ENCODE data around the gene IFNW1. TPM values are rescaled to one million over a fixed set of nuclear protein-coding genes. Genes with fewer than 3 reads are reported as not detected.

The IFNW1 gene
- total and polyA plus RNA-seq, 10 of the 15 experiments (the other 5 are each of a cell fraction or from before 2014, with no cell fraction given): 0.06 to 0.11 (median 0.09) TPM; not detected in 7

- no peak for DNase-seq (ENCODE audit: low read depth, low spot score)
- no peak overlapping the region for H3K4me2 ChIP-seq (ENCODE audit: control insufficient read depth, insufficient read depth)
- SMC1A ChIA-PET (ENCODE audit: uncharacterized antibody, unreplicated experiment): interaction anchor here (0.7 to 3.3 kb wide), 8 partner anchors 8 to 419 kb away, joined by 3 to 11 read pairs (median 3); no protein-coding TSS in a partner anchor
- H3K4me1 ChIP-seq (ENCODE audit: control insufficient read depth, insufficient read depth, low read length): no peaks in the 10 kb centered on the region
- TF ChIP-seq ZZZ3 (IDR thresholded peaks at IDR 0.05; ENCODE audit: control insufficient read depth, insufficient read length, low read depth): no peak
- TF ChIP-seq SPI1 (IDR thresholded peaks at IDR 0.05; ENCODE audit: borderline replicate concordance, insufficient read depth, low read depth, low read length): 0 out of 2 replicates have a peak, but pooled peaks have one; percentile 13
- no peaks in the 10 kb centered on the region for H3K79me2 ChIP-seq (ENCODE audit: control insufficient read depth, insufficient read depth, low read length)
- 0% methylated on average over 1 of the region's 1 CpG for WGBS (ENCODE audit: insufficient coverage, insufficient replicate concordance, low lambda C conversion rate, missing lambda C conversion rate)
- no peak overlapping the region for H3K27ac ChIP-seq (ENCODE audit: control insufficient read depth, insufficient read depth)
- no TSS peak for BruUV-seq (replicated peaks)
- no peak for ATAC-seq
- H3K9ac ChIP-seq (ENCODE audit: control insufficient read depth, insufficient read depth, low read length): no peak overlapping the region
- RAD21 ChIA-PET (ENCODE audit: unreplicated experiment): interaction anchor here (0.8 to 2.4 kb wide), 5 partner anchors 8 to 1177 kb away, joined by 3 to 10 read pairs (median 5); no protein-coding TSS in a partner anchor
- no peaks in the 10 kb centered on the region for H3K27me3 ChIP-seq (replicated peaks in 1 of 2; ENCODE audit: control insufficient read depth in 2 of 2, insufficient read depth in 2 of 2, low read length in 1 of 2)
- POLR2A ChIA-PET: no interaction called here
- no peaks in the 10 kb centered on the region for H3K36me3 ChIP-seq (ENCODE audit: control insufficient read depth in 2 of 2, insufficient read depth in 2 of 2, low read length in 1 of 2)
- intact Hi-C loops (cut with micrococcal nuclease; ENCODE audit: unreplicated experiment): no loop called here
- FAIRE-seq: no peak
- no peak overlapping the region for H2AFZ ChIP-seq (ENCODE audit: control insufficient read depth, low read depth, low read length)
- in situ Hi-C loops (cut with MboI): loop anchor here (25.0 kb wide), 2 partner anchors 217 to 742 kb away; no protein-coding TSS in a partner anchor
- H4K20me1 ChIP-seq (ENCODE audit: control insufficient read depth, insufficient read depth): no peaks in the 10 kb centered on the region
- CTCF ChIA-PET: interaction anchor here (1.0 to 2.5 kb wide), 6 partner anchors 9 to 1178 kb away, joined by 3 to 8 read pairs (median 6); partner anchors contain the start of gene IFNB1
- H3K4me3 ChIP-seq: no peak overlapping the region
- no peaks in the 10 kb centered on the region for H3K9me3 ChIP-seq (replicated peaks; ENCODE audit: control insufficient read depth, insufficient read depth, low read length)
These were observed 36.8 kb downstream of the IFNW1 start for GRCh38 chr9:21104787-21105186.

- Histone ChIP-seq H3K9ac (ENCODE audit: control insufficient read depth, insufficient read depth, low read length) (no peak overlapping the region), H3K4me2 (ENCODE audit: control insufficient read depth, insufficient read depth) (no peak overlapping the region), H3K4me3 (no peak overlapping the region), H3K9me3 (replicated peaks; ENCODE audit: control insufficient read depth, insufficient read depth, low read length) (no peaks in the 10 kb centered on the region; the same call in 2 of the 3 replicates), H3K36me3 (ENCODE audit: control insufficient read depth in 2 of 2, insufficient read depth in 2 of 2, low read length in 1 of 2) (no peaks in the 10 kb centered on the region), H2AFZ (ENCODE audit: control insufficient read depth, low read depth, low read length) (no peak overlapping the region), H3K79me2 (ENCODE audit: control insufficient read depth, insufficient read depth, low read length) (no peaks in the 10 kb centered on the region), H3K27ac (ENCODE audit: control insufficient read depth, insufficient read depth) (no peak overlapping the region), H4K20me1 (ENCODE audit: control insufficient read depth, insufficient read depth) (no peaks in the 10 kb centered on the region), H3K4me1 (ENCODE audit: control insufficient read depth, insufficient read depth, low read length) (no peaks in the 10 kb centered on the region), H3K27me3 (replicated peaks in 1 of 2; ENCODE audit: control insufficient read depth in 2 of 2, insufficient read depth in 2 of 2, low read length in 1 of 2) (no peaks in the 10 kb centered on the region)
- 100% methylated on average over 1 of the region's 1 CpG for WGBS (ENCODE audit: insufficient coverage, insufficient replicate concordance, low lambda C conversion rate, missing lambda C conversion rate)
- DNase-seq (ENCODE audit: low read depth, low spot score) (no peak), ATAC-seq (no peak), FAIRE-seq (no peak)
- in situ Hi-C loops (cut with MboI) (loop anchor here (25.0 kb wide), 2 partner anchors 215 to 740 kb away; no protein-coding TSS in a partner anchor), intact Hi-C loops (cut with micrococcal nuclease; ENCODE audit: unreplicated experiment) (no loop called here)
- BruUV-seq (replicated peaks): no TSS peak
- ChIA-PET CTCF (interaction anchor here (1.2 to 3.0 kb wide), 4 partner anchors 10 to 24 kb away, joined by 3 to 15 read pairs (median 6); no protein-coding TSS in a partner anchor), POLR2A (interaction anchor here (0.6 kb wide), 1 partner anchor 285 kb away, joined by 3 read pairs; no protein-coding TSS in a partner anchor), SMC1A (ENCODE audit: uncharacterized antibody, unreplicated experiment) (interaction anchor here (1.0 to 1.6 kb wide), 3 partner anchors 8 to 16 kb away, joined by 3 to 8 read pairs (median 3); no protein-coding TSS in a partner anchor), RAD21 (ENCODE audit: unreplicated experiment) (interaction anchor here (0.8 to 1.1 kb wide), 2 partner anchors 8 to 9 kb away, joined by 3 to 4 read pairs; no protein-coding TSS in a partner anchor)
- TF ChIP-seq MLLT1 (IDR thresholded peaks at IDR 0.05): no peak
- no peak for TF ChIP-seq FOXK2 (IDR thresholded peaks at IDR 0.05)
- TF ChIP-seq ZNF217 (IDR thresholded peaks at IDR 0.05): no peak
- TF ChIP-seq ATF2 (IDR thresholded peaks at IDR 0.05; ENCODE audit: low read length): no peak
- no peak for TF ChIP-seq YY1 (IDR thresholded peaks at IDR 0.05; ENCODE audit: low read depth, low read length)
- TF ChIP-seq ZBED1 (IDR thresholded peaks at IDR 0.05; ENCODE audit: borderline replicate concordance): no peak
- TF ChIP-seq RB1 (IDR thresholded peaks at IDR 0.05; ENCODE audit: borderline replicate concordance): no peak
- no peak for TF ChIP-seq GATAD2B (conservative IDR thresholded peaks at IDR 0.05; ENCODE audit: low read depth)
- TF ChIP-seq JUNB (IDR thresholded peaks at IDR 0.05): no peak
These were observed 39.3 kb downstream of the IFNW1 start for GRCh38 chr9:21102305-21102704.

Measured in GM12878 (cell line).